Gastroesophageal sphincter (tissue), 4 donors: ENCODE data around the gene AP3S2. TPM values are rescaled to one million over a fixed set of nuclear protein-coding genes. Genes with fewer than 3 reads are reported as not detected.

ENCODE experiments used
- ATAC-seq: fragments of 150-250 bp; one replicate; pipeline ENCODE4 v1.9.1; 2016; ENCODE audit warnings: mild to moderate bottlenecking, moderate library complexity
- H3K27ac ChIP-seq, 4 donors: fragments of 200-600 bp; sonication (generic) in 3 of 4; 1 replicate in 3 of 4; 2 replicates in 1 of 4; pipeline ENCODE4 v1.5.1; 2016 to 2019
- H3K27me3 ChIP-seq: fragments of 200-600 bp; sonication (generic); one replicate; pipeline ENCODE4 v1.5.1; 2019
- H3K36me3 ChIP-seq, 2 donors: fragments of 200-600 bp; sonication (generic); one replicate each; pipeline ENCODE4 v1.5.1; 2019; ENCODE audit warnings: control low read depth in 1 of 2
- H3K4me1 ChIP-seq, 3 donors: fragments of 200-600 bp; sonication (generic); 1 replicate in 2 of 3; 2 replicates in 1 of 3; pipeline ENCODE4 v1.5.1; 2016 to 2019; ENCODE audit warnings: control low read depth in 2 of 3
- H3K4me3 ChIP-seq, 2 donors: fragments of 200-600 bp; sonication (generic); one replicate each; pipeline ENCODE4 v1.5.1; 2019; ENCODE audit warnings: mild to moderate bottlenecking in 1 of 2, moderate library complexity in 1 of 2
- H3K9me3 ChIP-seq, 3 donors: fragments of 200-600 bp; sonication (generic); one replicate each; pipeline ENCODE4 v1.5.1; 2017 to 2019; ENCODE audit warnings: control low read depth in 2 of 3
- EP300 ChIP-seq: sonication (generic); formaldehyde crosslinking; IDR thresholded peaks from one replicate; pipeline ENCODE4 v1.6.1; 2017; ENCODE audit warnings: antibody characterized with exemption, mild to moderate bottlenecking
- POLR2A ChIP-seq, 2 donors: fragments of 450-650 bp; IDR thresholded peaks; one replicate each; pipeline ENCODE4 v1.6.1; 2017; ENCODE audit warnings: antibody characterized with exemption in 2 of 2, mild to moderate bottlenecking in 2 of 2, moderate library complexity in 1 of 2
- POLR2AphosphoS5 ChIP-seq: sonication (generic); formaldehyde crosslinking; IDR thresholded peaks from one replicate; pipeline ENCODE4 v1.6.1; 2017; ENCODE audit warnings: antibody characterized with exemption
- WGBS, 2 donors: methylation state at CpG; one replicate each; pipeline ENCODE4 v1.1.5; 2018; ENCODE audit warnings: low coverage in 1 of 2; 5-methylcytosine and 5-hydroxymethylcytosine counted together
- total RNA-seq, 4 donors: library from RNA; depleted of rRNA; stranded (reverse); fragments of >200 nt; gene quantifications; one replicate each; pipeline ENCODE4 v1.1.0, GENCODE V29; 2016
- TF ChIP-seq, protein P1 (sequence below), 4 experiments: fragments of 200-600 bp in 2 of 4; fragments of 450-650 bp in 2 of 4; sonication (generic) in 1 of 4; IDR thresholded peaks; one replicate each; pipeline ENCODE4 v1.5.1; 2017 to 2019; ENCODE audit warnings: antibody characterized with exemption in 4 of 4, mild to moderate bottlenecking in 2 of 4, moderate library complexity in 2 of 4

AP3S2 gene
- total RNA-seq, 4 donors from 2014 or later = 38.9 to 60.2 (median 46.2) TPM

DNA sequence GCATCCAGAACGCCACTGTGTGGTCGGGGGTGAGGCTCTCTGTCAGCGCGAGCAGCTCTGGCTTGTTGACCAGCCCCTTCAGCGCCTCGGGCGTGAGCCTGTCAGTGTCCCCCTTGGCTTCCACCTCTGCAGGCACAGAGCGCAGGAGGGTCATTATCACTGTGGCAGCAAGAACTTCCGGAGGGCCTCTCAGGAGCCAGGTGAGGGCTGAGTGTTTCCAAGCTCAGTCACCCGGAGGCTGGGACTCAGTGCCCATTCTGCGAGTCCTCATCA, 10.0 kb upstream of the AP3S2 start:
- Histone ChIP-seq H3K36me3 (peaks cover 0 to 90% of the 10 kb centered on the region in 2 donors), H3K27ac (no peak overlapping the region), H3K9me3 (no peaks in the 10 kb centered on the region), H3K27me3 (no peaks in the 10 kb centered on the region), H3K4me3 (no peak overlapping the region), H3K4me1 (no peaks in the 10 kb centered on the region)
- no peak for ATAC-seq
- TF ChIP-seq, protein P1, sequence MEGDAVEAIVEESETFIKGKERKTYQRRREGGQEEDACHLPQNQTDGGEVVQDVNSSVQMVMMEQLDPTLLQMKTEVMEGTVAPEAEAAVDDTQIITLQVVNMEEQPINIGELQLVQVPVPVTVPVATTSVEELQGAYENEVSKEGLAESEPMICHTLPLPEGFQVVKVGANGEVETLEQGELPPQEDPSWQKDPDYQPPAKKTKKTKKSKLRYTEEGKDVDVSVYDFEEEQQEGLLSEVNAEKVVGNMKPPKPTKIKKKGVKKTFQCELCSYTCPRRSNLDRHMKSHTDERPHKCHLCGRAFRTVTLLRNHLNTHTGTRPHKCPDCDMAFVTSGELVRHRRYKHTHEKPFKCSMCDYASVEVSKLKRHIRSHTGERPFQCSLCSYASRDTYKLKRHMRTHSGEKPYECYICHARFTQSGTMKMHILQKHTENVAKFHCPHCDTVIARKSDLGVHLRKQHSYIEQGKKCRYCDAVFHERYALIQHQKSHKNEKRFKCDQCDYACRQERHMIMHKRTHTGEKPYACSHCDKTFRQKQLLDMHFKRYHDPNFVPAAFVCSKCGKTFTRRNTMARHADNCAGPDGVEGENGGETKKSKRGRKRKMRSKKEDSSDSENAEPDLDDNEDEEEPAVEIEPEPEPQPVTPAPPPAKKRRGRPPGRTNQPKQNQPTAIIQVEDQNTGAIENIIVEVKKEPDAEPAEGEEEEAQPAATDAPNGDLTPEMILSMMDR (IDR thresholded peaks at IDR 0.05) = no peak
- TF ChIP-seq POLR2A (IDR thresholded peaks at IDR 0.05) (no peak), POLR2AphosphoS5 (no peak), EP300 (no peak)
- no CpG with 5 or more reads among the region's 11 CpGs for WGBS, 2 donors

DNA sequence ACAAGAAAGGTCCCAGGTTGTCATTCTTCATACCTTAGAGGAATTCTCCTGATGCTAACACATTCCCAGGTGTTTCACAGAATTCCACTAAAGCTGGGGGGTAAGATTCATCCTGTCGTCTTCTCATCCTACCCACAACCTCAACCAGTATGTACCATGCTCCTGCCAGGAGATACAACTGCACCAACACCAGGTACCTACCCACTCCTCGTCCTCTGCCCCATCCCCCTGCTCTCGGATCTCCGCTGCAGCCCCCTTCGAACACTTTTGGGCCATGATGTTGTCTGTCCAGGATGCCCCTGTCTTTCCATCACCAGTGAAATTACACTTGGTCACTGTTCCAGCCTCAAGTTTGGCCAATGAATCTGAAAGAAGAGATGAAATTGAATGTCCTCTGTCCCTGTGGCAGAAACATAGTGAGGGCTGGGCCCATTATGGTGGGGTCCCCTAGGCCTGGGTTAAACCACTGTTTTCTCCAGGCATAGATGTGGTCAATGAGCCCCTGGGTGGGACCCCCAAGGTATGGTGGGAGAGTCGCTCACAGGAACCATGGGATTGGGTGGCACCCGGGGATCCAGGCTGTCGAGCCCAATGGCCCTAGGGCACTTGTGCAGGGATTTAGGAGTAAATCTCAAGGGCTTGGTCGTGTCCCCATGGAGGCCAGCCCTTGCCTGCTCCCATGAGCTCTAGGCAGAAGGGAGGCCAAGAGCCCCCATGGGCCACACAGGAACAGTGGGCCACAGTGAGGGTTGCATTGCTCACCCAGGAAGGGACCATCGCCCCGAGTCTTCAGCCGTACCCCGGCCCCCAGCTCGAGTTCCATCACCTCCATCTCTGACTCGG, 9.4 kb upstream of the AP3S2 start:
- Histone ChIP-seq H3K4me1 (no peaks in the 10 kb centered on the region), H3K9me3 (no peaks in the 10 kb centered on the region), H3K27ac (no peak overlapping the region), H3K4me3 (no peak overlapping the region), H3K27me3 (no peaks in the 10 kb centered on the region), H3K36me3 (peaks cover 0 to 84% of the 10 kb centered on the region in 2 donors)
- TF ChIP-seq, protein P1 (IDR thresholded peaks at IDR 0.05) = no peak
- TF ChIP-seq POLR2A (IDR thresholded peaks at IDR 0.05) (no peak), EP300 (no peak), POLR2AphosphoS5 (no peak)
- no peak for ATAC-seq
- WGBS, 2 donors = 80 to 100% methylated on average over 3 to 5 of the region's 15 CpGs

GRCh38 chr15:89900849-89901248, 7.1 kb upstream of the AP3S2 start:
- H3K4me1 ChIP-seq = no peaks in the 10 kb centered on the region
- H3K27ac ChIP-seq = no peak overlapping the region
- peaks cover 0 to 61% of the 10 kb centered on the region in 2 donors for H3K36me3 ChIP-seq
- no peaks in the 10 kb centered on the region for H3K9me3 ChIP-seq
- 73 to 100% methylated on average over 1 to 4 of the region's 6 CpGs for WGBS, 2 donors
- no peak overlapping the region for H3K4me3 ChIP-seq
- ATAC-seq = no peak
- no peaks in the 10 kb centered on the region for H3K27me3 ChIP-seq
- no peak for TF ChIP-seq POLR2AphosphoS5
- TF ChIP-seq POLR2A (IDR thresholded peaks at IDR 0.05) = no peak
- no peak for TF ChIP-seq EP300
- TF ChIP-seq, protein P1 (IDR thresholded peaks at IDR 0.05) = no peak

DNA sequence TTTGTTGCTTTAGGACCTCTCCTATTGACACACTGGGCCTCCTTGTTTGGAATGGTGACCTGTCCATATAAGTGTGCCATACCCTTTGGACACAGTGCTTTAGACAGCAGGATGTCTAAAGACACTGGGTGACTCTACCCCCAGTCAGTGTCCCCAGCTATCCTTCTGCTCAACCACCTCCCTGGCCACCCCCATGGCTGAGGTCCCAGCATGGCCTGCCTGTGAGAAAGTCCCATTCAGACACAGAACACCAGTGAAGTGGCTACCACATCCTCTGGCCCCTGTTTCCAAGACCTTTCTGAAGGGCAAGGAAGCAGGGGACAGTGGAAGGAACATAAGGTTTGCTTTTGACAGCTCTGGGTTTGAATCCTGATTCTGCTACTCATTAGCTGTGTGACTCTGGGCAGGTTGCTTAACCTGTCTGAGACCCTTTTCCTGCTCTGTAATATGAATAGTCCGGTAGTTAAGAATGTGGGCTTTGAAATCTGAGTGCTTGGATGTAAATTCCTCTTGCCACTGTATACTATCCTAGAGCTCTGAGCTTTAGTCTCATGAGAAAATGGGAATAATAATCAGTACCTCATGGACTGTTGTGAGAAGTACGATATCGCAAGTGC, 6.3 kb upstream of the AP3S2 start:
- 88 to 100% methylated on average over 2 to 3 of the region's 3 CpGs for WGBS, 2 donors

More for the DNA sequence above, 6.3 kb upstream of the AP3S2 start:
- Histone ChIP-seq H3K36me3 (peaks cover 0 to 55% of the 10 kb centered on the region in 2 donors), H3K4me1 (no peaks in the 10 kb centered on the region), H3K27me3 (no peaks in the 10 kb centered on the region), H3K27ac (no peak overlapping the region), H3K4me3 (no peak overlapping the region), H3K9me3 (no peaks in the 10 kb centered on the region)
- TF ChIP-seq EP300 (no peak), POLR2A (IDR thresholded peaks at IDR 0.05) (no peak), POLR2AphosphoS5 (no peak)
- TF ChIP-seq, protein P1 (IDR thresholded peaks at IDR 0.05) = no peak
- ATAC-seq = no peak
